ENCODE results near the gene CFAP221. TPM values are rescaled to one million over a fixed set of nuclear protein-coding genes. Genes with fewer than 3 reads are reported as not detected.

Gene CFAP221
- polyA plus RNA-seq (2013, experiment 1 of 2; ENCODE audit: insufficient read length) = 0.10 TPM
- not detected for polyA plus RNA-seq (2013, experiment 2 of 2; ENCODE audit: insufficient read length)

- peak; percentile 66 for DNase-seq
Measured at GRCh38 chr2:119544075-119544938, at the start of gene CFAP221. CFAP221 (plus strand) TSS chr2:119544449; CDS start chr2:119546132, 1,683 bp downstream.

DNA sequence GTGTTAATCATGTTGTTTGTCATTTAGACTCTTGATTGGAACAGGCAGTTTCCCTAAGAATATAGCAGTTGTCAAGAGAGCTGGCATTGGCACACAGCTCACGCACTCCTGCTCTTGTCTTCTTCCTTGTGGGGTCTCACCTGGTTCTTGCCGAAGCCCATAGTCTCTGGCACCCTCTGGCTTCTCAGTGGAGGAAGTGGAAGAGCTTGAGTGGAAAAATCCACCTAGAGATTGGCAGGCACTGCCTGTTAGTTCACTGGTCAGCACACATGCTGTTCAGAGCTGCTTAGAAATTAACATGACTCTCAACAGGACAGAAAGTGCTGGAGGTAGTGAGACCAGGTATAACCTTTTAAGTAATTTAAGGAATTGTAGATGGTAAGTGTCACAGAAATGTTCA is 48.3 kb upstream of the CFAP221 start:
- no peak for DNase-seq

- DNase-seq = no peak
Measured at GRCh38 chr2:119496682-119497081, 47.6 kb upstream of the CFAP221 start.

GRCh38 chr2:119508756-119509155 is 35.5 kb upstream of the CFAP221 start:
- no peak for DNase-seq

DNA sequence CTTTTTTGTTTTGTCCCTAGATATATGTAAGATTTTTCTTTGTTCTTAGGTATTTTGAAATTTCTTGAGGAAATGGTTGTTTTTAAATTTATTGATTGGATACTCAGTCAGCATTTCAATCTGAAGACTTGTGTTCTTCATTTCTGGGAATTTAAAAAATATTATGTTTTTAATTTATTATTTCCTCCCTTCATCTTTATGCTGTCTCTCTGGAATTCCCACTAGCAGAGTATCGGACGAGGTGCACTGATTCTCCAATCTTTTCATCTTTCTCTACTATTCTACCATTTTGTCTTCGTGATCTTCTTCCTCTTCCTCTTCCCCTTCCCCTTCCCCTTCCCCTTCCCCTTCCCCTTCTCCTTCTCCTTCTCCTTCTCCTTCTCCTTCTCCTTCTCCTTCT is 32.3 kb upstream of the CFAP221 start:
- no peak for DNase-seq

GRCh38 chr2:119512946-119513345 is 31.3 kb upstream of the CFAP221 start:
- no peak for DNase-seq

- no peak for DNase-seq
Measured at GRCh38 chr2:119513832-119514231, 30.4 kb upstream of the CFAP221 start.

- DNase-seq = no peak
Measured at GRCh38 chr2:119516121-119516520, 28.1 kb upstream of the CFAP221 start.

GRCh38 chr2:119517433-119517832 is 26.8 kb upstream of the CFAP221 start:
- DNase-seq = peak; percentile 23

GRCh38 chr2:119518401-119519056 is 25.7 kb upstream of the CFAP221 start:
- no peak for DNase-seq

GRCh38 chr2:119519057-119519408 is 25.2 kb upstream of the CFAP221 start:
- DNase-seq = no peak

DNA sequence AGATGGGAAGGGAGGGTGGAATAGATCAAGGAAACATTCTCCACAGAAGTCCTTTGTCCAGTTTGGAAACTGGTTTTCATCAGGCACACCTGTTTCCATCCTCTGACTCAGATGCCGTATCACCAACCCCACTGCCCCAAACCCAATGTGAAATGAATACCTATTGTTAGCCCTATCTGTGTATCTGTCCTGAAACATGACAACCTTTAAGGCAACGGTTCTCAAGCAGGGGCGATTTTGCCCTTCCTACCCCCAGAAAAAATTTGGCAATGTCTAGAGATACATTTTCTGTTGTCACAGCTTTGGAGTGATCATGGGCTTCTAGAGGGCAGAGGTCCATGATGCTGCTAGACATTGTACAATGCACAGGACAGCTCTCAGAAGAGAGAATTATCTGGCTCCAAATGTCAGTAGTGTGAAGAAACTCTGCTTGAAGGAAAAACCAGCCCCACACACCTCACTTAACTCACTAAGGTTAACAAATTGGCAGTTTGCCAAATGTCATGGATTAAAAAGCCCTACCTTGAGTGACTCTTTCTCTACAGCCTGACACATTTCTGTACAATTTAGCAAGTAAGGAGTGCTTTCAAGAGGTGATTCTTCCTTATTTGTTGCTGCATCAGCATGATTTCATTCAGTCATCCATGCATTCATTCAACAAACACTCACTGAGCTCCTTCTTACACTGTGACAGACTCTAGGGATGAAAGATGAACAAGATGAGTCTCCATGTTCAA is 23.4 kb upstream of the CFAP221 start:
- DNase-seq = no peak

GRCh38 chr2:119521433-119522050 is 22.7 kb upstream of the CFAP221 start:
- DNase-seq = no peak

DNA sequence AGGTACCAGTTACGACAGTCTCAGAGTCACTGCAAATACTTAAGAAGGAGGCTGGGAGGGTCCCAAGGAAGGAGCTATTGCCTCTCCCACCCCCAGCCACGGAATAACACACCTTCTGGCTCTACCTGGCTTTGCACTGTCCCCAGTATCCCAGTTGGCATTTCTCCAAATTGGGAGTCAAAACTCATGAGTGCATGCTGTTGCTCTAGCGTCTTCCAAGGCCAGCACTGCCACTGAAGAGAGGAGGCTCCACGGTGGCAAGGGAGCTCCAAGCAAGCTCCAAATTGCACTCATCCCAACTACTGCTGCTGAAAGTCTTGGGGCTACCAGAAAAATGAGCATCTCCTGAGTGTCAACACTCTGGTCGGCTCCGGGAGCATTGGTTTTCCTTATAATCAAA is 21.6 kb upstream of the CFAP221 start:
- DNase-seq = no peak

GRCh38 chr2:119523383-119523951 is 20.8 kb upstream of the CFAP221 start:
- no peak for DNase-seq

GRCh38 chr2:119523952-119524694 is 20.1 kb upstream of the CFAP221 start, which contains the start of gene SCTR:
SCTR (minus strand) TSS chr2:119524483; CDS start chr2:119524226, 257 bp downstream.
- no peak for DNase-seq

- DNase-seq = no peak
Measured at GRCh38 chr2:119525614-119526013, 18.6 kb upstream of the CFAP221 start.

GRCh38 chr2:119527999-119528398 is 16.2 kb upstream of the CFAP221 start:
- no peak for DNase-seq

GRCh38 chr2:119531292-119531691 is 13.0 kb upstream of the CFAP221 start:
- no peak for DNase-seq

GRCh38 chr2:119533560-119533959 is 10.7 kb upstream of the CFAP221 start:
- DNase-seq = no peak

DNA sequence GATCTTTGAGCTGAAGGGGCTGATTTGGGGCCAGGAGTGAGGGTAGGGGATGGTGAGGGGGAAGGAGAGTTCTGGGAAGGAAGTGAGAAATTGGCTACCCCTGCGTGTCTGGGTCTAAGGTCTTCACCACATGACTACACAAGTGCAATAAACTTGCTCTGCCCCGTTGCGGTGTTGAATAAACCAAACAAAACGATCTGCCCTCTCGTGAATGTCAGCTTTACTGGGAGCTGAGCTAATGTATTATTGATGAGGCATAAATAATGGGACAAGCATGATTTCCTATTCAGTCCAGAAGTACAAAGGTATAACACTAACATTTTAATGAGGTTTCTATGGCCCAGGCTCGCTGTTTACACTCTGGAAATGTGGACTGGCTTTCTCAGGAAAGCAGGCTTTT is 8.0 kb upstream of the CFAP221 start:
- no peak for DNase-seq

DNA sequence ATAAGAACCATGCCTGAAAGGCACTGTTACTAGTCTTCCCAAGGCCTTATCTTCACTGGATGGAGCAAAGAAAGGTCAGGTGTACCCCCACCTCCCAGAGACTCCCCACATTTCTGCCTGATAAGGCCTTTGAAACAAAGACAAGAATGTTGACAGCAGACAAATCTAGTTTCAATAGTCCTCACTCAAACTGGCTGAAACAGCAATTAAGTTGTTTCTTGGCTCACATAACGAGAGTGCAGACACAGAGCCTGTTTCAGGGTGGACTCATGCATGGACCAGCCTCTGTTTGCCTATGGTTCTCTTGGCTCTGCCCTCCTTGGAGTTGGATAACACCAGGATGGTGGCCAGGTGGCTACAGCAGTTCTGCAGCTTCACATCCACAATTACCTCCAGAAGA is 7.5 kb upstream of the CFAP221 start:
- DNase-seq = no peak

Data from fibroblast of skin of back (primary cell).